HCT116 (cell line): ENCODE measurements around the gene CLEC16A. TPM values are rescaled to one million over a fixed set of nuclear protein-coding genes. Genes with fewer than 3 reads are reported as not detected.

Source experiments
- ATAC-seq: fragments of 200-7000 bp; cut with Tn5 transposase; 2 replicates; pipeline ENCODE4 v1.9.1; 2020; ENCODE audit warnings: mild to moderate bottlenecking, moderate library complexity
- BruUV-seq: library from RNA; stranded (reverse); fragments of 400-500 nt; replicated peaks from 2 replicates; lab custom pipeline; 2021; lab: Mats Ljungman, UMichigan
- CTCF ChIA-PET: fragments of 300-600 bp; sonication (Branson Sonifier 250); formaldehyde crosslinking; loops from one replicate; lab custom pipeline; 2021; ENCODE audit warnings: antibody characterized with exemption; lab: Charles Lee
- POLR2A ChIA-PET: fragments of 300-600, 350-600 bp; sonication (Branson Sonifier 250); formaldehyde crosslinking; loops from one replicate; lab custom pipeline; 2021; ENCODE audit warnings: antibody characterized with exemption; lab: Charles Lee
- RAD21 ChIA-PET, 2 experiments: fragments of 300-600 bp; sonication (Branson Sonifier 250); formaldehyde crosslinking; loops; one replicate each; lab custom pipeline; 2023; ENCODE audit warnings: low total read pairs in 2 of 2; ENCODE audit not compliant: uncharacterized antibody in 2 of 2, unreplicated experiment in 2 of 2, low non-redundant PET in 1 of 2; lab: Charles Lee
- DNase-seq: peaks from one replicate; pipeline ENCODE4 v3.0.0-alpha.2; 2010; ENCODE audit warnings: low read depth, low spot score
- H2AFZ ChIP-seq: fragments of 200-600 bp; shearing (Covaris generic), sonication (generic); 2 replicates; pipeline ENCODE4 v1.6.1; 2017; ENCODE audit warnings: low read depth, mixed run types, mixed read lengths, antibody characterized with exemption, low read length; ENCODE audit not compliant: poor library complexity, severe bottlenecking
- H3K27ac ChIP-seq: 2 replicates; pipeline ENCODE4 v1.5.1; 2012; ENCODE audit warnings: low read depth, low read length
- H3K27me3 ChIP-seq: fragments of 200-600 bp; sonication (generic); 2 replicates; pipeline ENCODE4 v1.6.1; 2016; ENCODE audit warnings: mixed run types, low read length, mixed read lengths; ENCODE audit not compliant: insufficient read depth
- H3K36me3 ChIP-seq, 2 experiments: fragments of 200-500 bp in 1 of 2; fragments of 200-600 bp in 1 of 2; sonication (Bioruptor generic) in 1 of 2; sonication (generic) in 1 of 2; 2 replicates each; pipeline versions ENCODE4 v1.5.1 to v1.6.1; 2014 to 2016; ENCODE audit warnings: low read length in 2 of 2, inconsistent platforms in 1 of 2, mixed read lengths in 1 of 2, mixed run types in 1 of 2; ENCODE audit not compliant: insufficient read depth in 2 of 2, control insufficient read depth in 1 of 2
- H3K4me1 ChIP-seq, 2 experiments: fragments of 200-600 bp in 1 of 2; sonication (generic) in 1 of 2; 2 replicates each; pipeline versions ENCODE4 v1.5.1 to v1.6.1; 2012 to 2017; ENCODE audit warnings: low read length in 2 of 2, inconsistent platforms in 1 of 2, mild to moderate bottlenecking in 1 of 2, mixed read lengths in 1 of 2, mixed run types in 1 of 2, moderate library complexity in 1 of 2; ENCODE audit not compliant: insufficient read depth in 2 of 2, control insufficient read depth in 1 of 2
- H3K4me2 ChIP-seq: fragments of 200-600 bp; sonication (generic); 2 replicates; pipeline ENCODE4 v1.6.1; 2017; ENCODE audit warnings: mixed run types, low read length, mixed read lengths
- H3K4me3 ChIP-seq, 2 experiments: fragments of 200-600 bp in 1 of 2; sonication (generic) in 1 of 2; replicated peaks in 1 of 2; 2 replicates each; pipeline ENCODE4 v1.5.1; 2011 to 2016; ENCODE audit warnings: low read length in 2 of 2, control low read depth in 1 of 2, low read depth in 1 of 2, mild to moderate bottlenecking in 1 of 2, mixed read lengths in 1 of 2, mixed run types in 1 of 2
- H3K79me2 ChIP-seq: fragments of 200-600 bp; sonication (generic); 2 replicates; pipeline ENCODE4 v1.6.1; 2017; ENCODE audit warnings: mild to moderate bottlenecking, mixed run types, low read length, moderate library complexity, mixed read lengths; ENCODE audit not compliant: insufficient read depth
- H3K9ac ChIP-seq: fragments of 200-600 bp; sonication (generic); 2 replicates; pipeline ENCODE4 v1.6.1; 2016; ENCODE audit warnings: low read length, mixed read lengths
- H3K9me2 ChIP-seq: fragments of 200-600 bp; sonication (generic), shearing (Covaris generic); 2 replicates; pipeline ENCODE4 v1.6.1; 2017; ENCODE audit warnings: mixed run types, mild to moderate bottlenecking, moderate library complexity; ENCODE audit not compliant: insufficient read depth
- H3K9me3 ChIP-seq, 2 experiments: fragments of 200-500 bp in 1 of 2; fragments of 200-600 bp in 1 of 2; sonication (Bioruptor generic) in 1 of 2; sonication (generic) in 1 of 2; 2 replicates each; pipeline ENCODE4 v1.6.1; 2014 to 2017; ENCODE audit warnings: low read length in 2 of 2, mixed read lengths in 2 of 2, inconsistent platforms in 1 of 2, low read depth in 1 of 2, mild to moderate bottlenecking in 1 of 2, mixed run types in 1 of 2, moderate library complexity in 1 of 2; ENCODE audit not compliant: control insufficient read depth in 1 of 2, insufficient read depth in 1 of 2
- H4K20me1 ChIP-seq: fragments of 200-600 bp; sonication (generic), shearing (Covaris generic); 2 replicates; pipeline ENCODE4 v1.6.1; 2017; ENCODE audit warnings: mixed run types, mild to moderate bottlenecking, moderate library complexity; ENCODE audit not compliant: insufficient read depth
- CBX3 ChIP-seq: IDR thresholded peaks from 2 replicates; pipeline ENCODE4 v1.6.1; 2012; ENCODE audit warnings: low read depth
- CEBPB ChIP-seq: IDR thresholded peaks from 2 replicates; pipeline ENCODE4 v1.6.1; 2012; ENCODE audit warnings: low read depth
- EGR1 ChIP-seq: IDR thresholded peaks from 2 replicates; pipeline ENCODE4 v1.6.1; 2012; ENCODE audit warnings: low read depth
- EZH2 ChIP-seq: fragments of 200-600 bp; sonication (generic); IDR thresholded peaks from 2 replicates; pipeline ENCODE4 v1.6.1; 2017; ENCODE audit warnings: antibody characterized with exemption, mixed run types
- EZH2phosphoT487 ChIP-seq: fragments of 200-600 bp; IDR thresholded peaks from 2 replicates; pipeline ENCODE4 v1.6.1; 2018; ENCODE audit warnings: antibody characterized with exemption, borderline replicate concordance
- FOSL1 ChIP-seq: IDR thresholded peaks from 2 replicates; pipeline ENCODE4 v1.6.1; 2012; ENCODE audit warnings: low read depth
- MAX ChIP-seq: IDR thresholded peaks from 2 replicates; pipeline ENCODE4 v1.6.1; 2012
- POLR2A ChIP-seq: IDR thresholded peaks from 2 replicates; pipeline ENCODE4 v1.7.0; 2011; ENCODE audit warnings: borderline replicate concordance; ENCODE audit not compliant: insufficient read depth, insufficient read length; ENCODE audit errors: extremely low read depth
- POLR2AphosphoS5 ChIP-seq: IDR thresholded peaks from 2 replicates; pipeline ENCODE4 v1.6.1; 2011; ENCODE audit warnings: mild to moderate bottlenecking, low read depth, low read length, moderate library complexity
- RAD21 ChIP-seq: IDR thresholded peaks from 2 replicates; pipeline ENCODE4 v1.6.1; 2012; ENCODE audit warnings: low read depth, mild to moderate bottlenecking
- SIN3A ChIP-seq: IDR thresholded peaks from 2 replicates; pipeline ENCODE4 v1.6.1; 2012; ENCODE audit warnings: low read depth
- SP1 ChIP-seq: IDR thresholded peaks from 2 replicates; pipeline ENCODE4 v1.6.1; 2012; ENCODE audit warnings: low read depth
- SRF ChIP-seq: IDR thresholded peaks from 2 replicates; pipeline ENCODE4 v1.6.1; 2012; ENCODE audit warnings: low read depth
- TCF7L2 ChIP-seq: IDR thresholded peaks from 2 replicates; pipeline ENCODE4 v1.7.0; 2011; ENCODE audit warnings: borderline replicate concordance, inconsistent platforms; ENCODE audit not compliant: insufficient read depth, insufficient read length; ENCODE audit errors: extremely low read depth
- YY1 ChIP-seq: IDR thresholded peaks from 2 replicates; pipeline ENCODE4 v1.6.1; 2011; ENCODE audit warnings: low read length, low read depth, moderate library complexity, mild to moderate bottlenecking; ENCODE audit not compliant: insufficient replicate concordance; ENCODE audit errors: extremely low read depth
- ZBTB33 ChIP-seq: IDR thresholded peaks from 2 replicates; pipeline ENCODE4 v1.6.1; 2011; ENCODE audit warnings: mild to moderate bottlenecking, low read length, moderate library complexity; ENCODE audit not compliant: insufficient replicate concordance; ENCODE audit errors: extremely low read depth
- ZFX ChIP-seq: fragments of 450-650 bp; IDR thresholded peaks from 2 replicates; pipeline ENCODE4 v1.6.1; 2017
- ZNF274 ChIP-seq: fragments of 200-500 bp; sonication (Bioruptor generic); IDR thresholded peaks from 2 replicates; pipeline ENCODE4 v1.6.1; 2014; ENCODE audit warnings: mild to moderate bottlenecking, low read depth, low read length, inconsistent platforms
- intact Hi-C: fragments of 100-400 bp; cut with micrococcal nuclease; formaldehyde crosslinking; loops from 2 replicates; pipeline ENCODE4 v1.10.0; 2022
- total RNA-seq: library from RNA; stranded (reverse); gene quantifications from one replicate; pipeline ENCODE4 v1.2.1, GENCODE V29; 2021; ENCODE audit not compliant: unreplicated experiment
- TF ChIP-seq, protein P1 (sequence below), 3 experiments: fragments of 200-600 bp in 1 of 3; sonication (generic) in 1 of 3; IDR thresholded peaks in 2 of 3; conservative IDR thresholded peaks in 1 of 3; 2 replicates each; pipeline ENCODE4 v1.5.1; 2012 to 2017; ENCODE audit warnings: low read depth in 2 of 3, low read length in 2 of 3, antibody characterized with exemption in 1 of 3, borderline replicate concordance in 1 of 3, control low read depth in 1 of 3, mild to moderate bottlenecking in 1 of 3, mixed read lengths in 1 of 3, mixed run types in 1 of 3, moderate library complexity in 1 of 3; ENCODE audit not compliant: insufficient read depth in 1 of 3
- TF ChIP-seq, protein P2 (sequence below): IDR thresholded peaks from 2 replicates; pipeline ENCODE4 v1.6.1; 2012

CLEC16A gene
- total RNA-seq, 1 experiment from 2014 or later = 18.0 TPM

DNA sequence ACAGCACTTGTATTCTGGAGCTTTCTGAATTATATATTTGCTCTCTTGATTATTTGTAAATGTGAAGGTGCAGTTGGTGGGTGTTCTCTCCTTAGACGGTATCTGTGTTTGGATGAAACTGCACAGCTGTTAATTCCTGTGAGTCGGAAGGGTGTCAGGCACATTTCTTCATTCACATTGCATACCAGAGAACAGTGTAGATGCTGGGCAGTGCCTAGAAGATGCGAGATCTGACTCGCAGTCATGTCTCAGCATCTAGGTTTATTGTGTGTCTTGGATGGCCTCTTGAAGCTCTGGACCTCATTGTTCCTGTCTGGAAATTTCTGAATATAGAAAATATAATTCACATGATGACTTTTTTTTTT, 61.2 kb downstream of the CLEC16A start:
- Histone ChIP-seq H3K36me3 (peaks cover 0 to 5% of the 10 kb centered on the region in 2 experiments; a peak in 1 of 4 replicates), H3K9me2 (no peaks in the 10 kb centered on the region), H3K79me2 (no peaks in the 10 kb centered on the region), H4K20me1 (no peaks in the 10 kb centered on the region), H3K9ac (no peak overlapping the region), H3K4me1 (no peaks in the 10 kb centered on the region; a peak in 1 of 4 replicates), H3K4me3 (no peak overlapping the region), H3K9me3 (no peaks in the 10 kb centered on the region), H2AFZ (no peak overlapping the region), H3K27ac (no peak overlapping the region), H3K4me2 (no peak overlapping the region), H3K27me3 (no peaks in the 10 kb centered on the region)
- BruUV-seq = no TSS peak
- DNase-seq (no peak), ATAC-seq (no peak)
- TF ChIP-seq RAD21 (no peak), EZH2 (no peak), MAX (no peak), SRF (no peak), SP1 (no peak), TCF7L2 (no peak), EZH2phosphoT487 (no peak), SIN3A (no peak), FOSL1 (no peak), ZFX (no peak), POLR2A (no peak), YY1 (no peak), EGR1 (no peak), ZBTB33 (no peak), ZNF274 (no peak), CEBPB (no peak), POLR2AphosphoS5 (no peak), CBX3 (no peak)
- TF ChIP-seq, protein P1, sequence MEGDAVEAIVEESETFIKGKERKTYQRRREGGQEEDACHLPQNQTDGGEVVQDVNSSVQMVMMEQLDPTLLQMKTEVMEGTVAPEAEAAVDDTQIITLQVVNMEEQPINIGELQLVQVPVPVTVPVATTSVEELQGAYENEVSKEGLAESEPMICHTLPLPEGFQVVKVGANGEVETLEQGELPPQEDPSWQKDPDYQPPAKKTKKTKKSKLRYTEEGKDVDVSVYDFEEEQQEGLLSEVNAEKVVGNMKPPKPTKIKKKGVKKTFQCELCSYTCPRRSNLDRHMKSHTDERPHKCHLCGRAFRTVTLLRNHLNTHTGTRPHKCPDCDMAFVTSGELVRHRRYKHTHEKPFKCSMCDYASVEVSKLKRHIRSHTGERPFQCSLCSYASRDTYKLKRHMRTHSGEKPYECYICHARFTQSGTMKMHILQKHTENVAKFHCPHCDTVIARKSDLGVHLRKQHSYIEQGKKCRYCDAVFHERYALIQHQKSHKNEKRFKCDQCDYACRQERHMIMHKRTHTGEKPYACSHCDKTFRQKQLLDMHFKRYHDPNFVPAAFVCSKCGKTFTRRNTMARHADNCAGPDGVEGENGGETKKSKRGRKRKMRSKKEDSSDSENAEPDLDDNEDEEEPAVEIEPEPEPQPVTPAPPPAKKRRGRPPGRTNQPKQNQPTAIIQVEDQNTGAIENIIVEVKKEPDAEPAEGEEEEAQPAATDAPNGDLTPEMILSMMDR (IDR thresholded peaks at IDR 0.05 in 2 of 3, conservative IDR thresholded peaks at IDR 0.05 in 1 of 3; ENCODE audit: borderline replicate concordance in 1 of 3, insufficient read depth in 1 of 3, low read depth in 2 of 3, low read length in 2 of 3) = no peak
- TF ChIP-seq, protein P2, sequence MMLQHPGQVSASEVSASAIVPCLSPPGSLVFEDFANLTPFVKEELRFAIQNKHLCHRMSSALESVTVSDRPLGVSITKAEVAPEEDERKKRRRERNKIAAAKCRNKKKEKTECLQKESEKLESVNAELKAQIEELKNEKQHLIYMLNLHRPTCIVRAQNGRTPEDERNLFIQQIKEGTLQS = no peak
- RAD21 ChIA-PET = no interaction called here
- CTCF ChIA-PET = no interaction called here
- intact Hi-C loops = no loop called here
- POLR2A ChIA-PET = no interaction called here
